GM23338 (cell line): Measurements from ENCODE around the gene BANP.

Experiments used
- CREB1 ChIP-seq: fragments of 250-450 bp; sonication (Bioruptor Pico); IDR thresholded peaks from 2 replicates; pipeline ENCODE4 v1.5.0; 2020; ENCODE audit warnings: low read depth, mild to moderate bottlenecking, moderate library complexity
- CTCF ChIP-seq, 2 experiments: fragments of 200-600 bp in 1 of 2; sonication (generic) in 1 of 2; conservative IDR thresholded peaks; 2 replicates each; pipeline versions ENCODE4 v1.5.1 to v1.6.1; 2016 to 2017; ENCODE audit warnings: antibody characterized with exemption in 2 of 2, low read depth in 2 of 2, mild to moderate bottlenecking in 2 of 2, moderate library complexity in 1 of 2
- EZH2 ChIP-seq: fragments of 200-600 bp; sonication (generic); IDR thresholded peaks from one replicate; pipeline ENCODE4 v1.8.0; 2017; ENCODE audit warnings: antibody characterized with exemption, mild to moderate bottlenecking, low read depth; ENCODE audit not compliant: unreplicated experiment
- EZH2phosphoT487 ChIP-seq: fragments of 200-600 bp; sonication (generic); IDR thresholded peaks from one replicate; pipeline ENCODE4 v1.8.1; 2018; ENCODE audit warnings: antibody characterized with exemption; ENCODE audit not compliant: unreplicated experiment
- POLR2AphosphoS5 ChIP-seq: IDR thresholded peaks from 2 replicates; pipeline ENCODE4 v1.6.1; 2016; ENCODE audit warnings: antibody characterized with exemption, low read depth
- REST ChIP-seq: IDR thresholded peaks from one replicate; pipeline ENCODE4 v1.6.1; 2018; ENCODE audit warnings: antibody characterized with exemption; ENCODE audit not compliant: unreplicated experiment

- no peak for TF ChIP-seq CTCF (conservative IDR thresholded peaks at IDR 0.05; ENCODE audit: low read depth in 2 of 2)
- no peak for TF ChIP-seq POLR2AphosphoS5
- TF ChIP-seq REST = no peak
- no peak for TF ChIP-seq EZH2
- no peak for TF ChIP-seq EZH2phosphoT487
- TF ChIP-seq CREB1 = no peak
Measured at GRCh38 chr16:88047462-88047861, 96.2 kb downstream of the BANP start.
